ENCODE results near the gene ALPK3.
"Not testable (repeated sequence)": the region's sequence is repeated elsewhere in the genome, so short reads cannot be mapped to it uniquely, and the experiment has no call there.

Gene ALPK3

DNA sequence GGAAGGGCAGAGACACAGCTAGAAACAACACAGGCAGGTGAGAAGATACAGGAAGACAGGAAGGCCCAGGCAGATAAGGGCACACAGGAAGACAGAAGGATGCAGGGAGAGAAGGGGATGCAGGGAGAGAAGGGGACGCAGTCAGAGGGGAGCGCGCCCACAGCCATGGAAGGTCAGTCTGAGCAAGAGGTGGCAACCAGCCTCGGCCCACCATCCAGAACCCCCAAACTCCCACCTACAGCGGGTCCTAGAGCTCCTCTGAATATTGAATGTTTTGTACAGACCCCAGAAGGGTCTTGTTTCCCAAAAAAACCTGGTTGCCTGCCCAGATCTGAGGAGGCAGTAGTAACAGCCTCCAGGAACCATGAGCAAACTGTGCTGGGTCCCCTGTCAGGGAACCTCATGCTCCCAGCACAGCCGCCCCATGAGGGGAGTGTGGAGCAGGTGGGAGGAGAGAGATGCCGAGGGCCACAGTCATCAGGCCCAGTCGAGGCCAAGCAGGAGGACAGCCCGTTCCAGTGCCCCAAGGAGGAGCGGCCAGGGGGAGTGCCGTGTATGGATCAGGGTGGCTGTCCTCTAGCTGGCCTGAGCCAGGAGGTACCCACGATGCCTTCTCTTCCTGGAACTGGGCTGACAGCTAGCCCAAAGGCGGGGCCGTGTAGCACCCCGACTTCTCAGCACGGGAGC is 39.7 kb downstream of the ALPK3 start:
- no peak for DNase-seq

DNA sequence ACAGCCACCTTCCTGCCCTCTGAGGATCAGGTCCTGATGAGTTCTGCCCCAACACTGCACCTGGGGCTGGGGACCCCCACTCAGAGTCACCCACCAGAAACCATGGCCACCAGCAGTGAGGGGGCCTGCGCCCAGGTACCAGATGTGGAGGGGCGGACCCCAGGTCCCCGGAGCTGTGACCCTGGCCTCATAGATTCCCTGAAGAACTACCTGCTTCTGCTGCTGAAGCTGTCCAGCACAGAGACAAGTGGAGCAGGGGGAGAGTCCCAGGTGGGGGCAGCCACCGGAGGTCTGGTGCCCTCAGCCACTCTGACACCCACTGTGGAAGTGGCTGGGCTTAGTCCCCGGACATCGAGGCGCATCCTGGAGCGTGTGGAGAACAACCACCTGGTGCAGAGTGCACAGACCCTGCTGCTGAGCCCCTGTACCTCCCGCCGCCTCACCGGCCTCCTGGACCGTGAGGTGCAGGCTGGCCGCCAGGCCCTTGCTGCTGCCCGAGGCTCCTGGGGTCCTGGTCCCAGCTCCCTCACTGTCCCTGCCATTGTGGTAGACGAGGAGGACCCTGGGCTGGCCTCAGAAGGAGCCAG is 40.4 kb downstream of the ALPK3 start:
- no peak for DNase-seq

DNA sequence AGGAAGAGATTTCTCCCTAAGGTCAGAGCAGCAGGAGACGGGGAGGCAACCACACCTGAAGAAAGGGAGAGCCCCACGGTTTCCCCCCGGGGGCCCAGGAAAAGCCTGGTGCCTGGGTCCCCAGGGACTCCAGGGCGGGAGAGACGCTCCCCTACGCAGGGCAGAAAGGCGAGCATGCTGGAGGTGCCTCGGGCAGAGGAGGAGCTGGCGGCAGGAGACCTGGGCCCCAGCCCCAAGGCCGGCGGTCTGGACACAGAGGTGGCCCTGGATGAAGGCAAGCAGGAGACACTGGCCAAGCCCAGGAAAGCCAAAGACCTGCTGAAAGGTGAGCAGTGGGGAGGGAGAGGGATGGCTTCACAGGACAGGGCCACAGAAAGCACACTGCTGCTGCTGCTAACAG is 41.1 kb downstream of the ALPK3 start:
- no peak for DNase-seq

DNA sequence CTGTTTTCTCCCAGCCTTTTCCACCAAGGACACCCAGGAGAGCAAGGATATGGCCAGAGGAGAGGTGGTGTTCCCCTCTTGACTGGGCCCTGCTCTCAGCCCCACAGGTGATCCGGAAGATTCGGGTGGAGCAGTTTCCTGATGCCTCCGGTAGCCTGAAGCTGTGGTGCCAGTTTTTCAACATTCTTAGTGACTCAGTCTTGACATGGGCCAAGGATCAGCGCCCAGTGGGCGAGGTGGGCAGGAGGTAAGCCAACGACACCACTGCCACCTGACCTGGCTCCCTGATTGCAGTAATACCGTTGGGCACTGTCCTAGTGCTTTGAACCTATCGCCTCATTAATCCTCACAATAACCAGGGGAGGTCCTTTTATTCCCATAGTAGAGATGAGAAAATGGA is 42.0 kb downstream of the ALPK3 start:
- no peak for DNase-seq

DNA sequence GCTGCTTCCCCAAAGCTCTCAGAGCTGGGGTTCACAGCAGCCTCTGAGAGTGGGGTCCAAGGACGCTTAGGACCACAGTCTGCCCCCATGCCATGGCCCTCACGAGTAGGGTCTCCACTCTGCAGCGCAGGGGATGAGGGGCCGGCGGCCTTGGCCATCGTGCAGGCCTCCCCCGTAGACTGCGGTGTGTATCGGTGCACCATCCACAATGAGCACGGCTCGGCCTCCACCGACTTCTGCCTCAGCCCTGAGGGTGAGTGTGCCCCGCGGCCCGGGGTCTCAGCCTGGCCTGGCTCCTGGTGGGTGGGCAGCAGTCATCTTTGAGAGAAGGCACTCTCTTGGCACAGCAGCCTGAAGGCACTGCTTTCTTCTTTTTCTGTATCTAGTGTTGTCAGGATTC is 42.5 kb downstream of the ALPK3 start:
- no peak for DNase-seq

DNA sequence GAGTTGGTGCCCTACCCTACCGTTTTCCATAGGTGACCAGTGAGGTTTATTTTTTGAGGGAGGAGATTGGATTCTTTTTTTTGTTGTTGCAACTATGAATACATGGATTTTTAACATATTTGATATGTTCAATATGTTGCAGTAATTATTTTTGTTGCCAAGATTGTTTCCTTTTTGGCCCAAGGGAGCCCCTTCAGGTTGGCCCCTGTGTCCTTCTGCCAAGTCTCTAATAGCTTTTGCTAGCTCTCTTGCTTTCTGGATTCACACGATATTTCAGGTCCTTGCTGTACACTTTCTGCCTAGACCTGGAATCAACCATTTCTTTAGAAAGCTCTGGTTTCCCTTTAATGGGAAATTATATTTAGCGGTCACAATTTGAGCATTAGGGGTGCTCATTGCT is 44.6 kb downstream of the ALPK3 start:
- no peak for DNase-seq

DNA sequence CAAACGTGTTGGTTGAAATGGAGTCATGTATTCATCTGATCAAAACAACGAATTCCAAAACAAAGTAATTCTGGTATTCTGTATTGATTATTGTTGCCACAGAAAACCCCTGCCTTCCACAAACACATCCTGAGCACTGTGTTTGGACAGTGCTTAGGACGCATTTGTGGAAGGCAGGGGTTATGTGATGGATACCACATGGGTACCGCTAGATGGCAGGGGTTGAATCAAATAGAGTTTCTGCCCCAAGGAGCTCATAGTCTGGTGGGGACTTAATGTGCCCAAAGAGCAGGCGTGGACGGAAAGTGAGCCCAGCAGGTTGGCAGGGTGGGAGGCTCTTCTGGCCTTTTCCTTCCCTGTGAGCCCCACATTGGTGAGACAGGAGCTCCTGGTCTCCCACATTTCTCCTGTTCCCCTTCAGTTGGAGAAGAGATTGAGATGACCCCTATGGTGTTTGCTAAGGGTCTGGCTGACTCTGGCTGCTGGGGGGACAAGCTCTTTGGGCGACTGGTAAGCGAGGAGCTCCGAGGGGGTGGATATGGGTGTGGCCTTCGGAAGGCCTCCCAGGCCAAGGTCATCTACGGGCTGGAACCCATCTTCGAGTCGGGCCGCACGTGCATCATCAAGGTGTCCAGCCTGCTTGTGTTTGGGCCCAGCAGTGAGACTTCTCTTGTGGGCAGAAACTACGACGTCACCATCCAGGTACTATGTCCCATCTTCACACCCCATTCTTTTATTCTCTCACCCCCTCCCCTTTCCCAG is 45.2 kb downstream of the ALPK3 start:
- no peak for DNase-seq

DNA sequence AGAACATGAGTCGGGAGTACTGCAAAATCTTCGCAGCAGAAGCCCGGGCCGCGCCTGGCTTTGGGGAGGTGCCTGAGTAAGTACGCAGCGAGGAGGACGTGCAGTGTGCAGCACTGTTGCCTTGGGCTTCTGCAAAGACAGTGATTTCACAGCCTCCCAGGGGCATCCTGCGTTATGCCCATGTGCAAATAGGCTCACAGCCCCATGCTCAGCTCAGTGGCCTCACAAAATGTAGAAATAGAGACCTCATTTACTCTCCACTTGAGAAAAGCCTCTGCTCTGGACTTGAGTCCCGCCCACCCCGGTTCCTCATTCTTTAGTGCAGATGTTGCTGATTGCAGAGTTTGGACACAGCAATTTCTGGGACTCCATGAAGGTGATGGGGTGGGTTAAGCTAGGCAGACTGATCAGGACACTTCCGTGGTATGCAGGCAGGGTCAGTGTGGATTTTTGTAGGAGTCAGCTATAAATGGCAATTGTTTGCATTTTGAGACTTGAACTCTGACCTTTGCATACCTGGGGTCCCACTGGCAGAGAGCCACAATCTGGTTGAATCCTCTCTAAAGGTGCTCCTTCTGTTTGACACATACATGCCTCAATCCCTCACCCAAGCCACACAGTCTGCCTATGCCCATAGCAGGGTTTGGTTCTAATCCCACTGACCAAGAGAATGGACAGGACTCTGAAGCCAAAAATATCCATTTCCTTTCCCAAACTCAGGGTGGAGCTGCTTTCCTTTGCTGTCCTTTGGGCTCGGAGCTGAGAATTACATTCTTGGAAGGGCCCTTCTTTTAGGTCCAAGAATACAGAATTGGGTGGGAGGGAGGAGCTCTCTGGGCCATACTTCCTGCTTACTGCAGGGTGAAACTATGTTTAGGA is 46.6 kb downstream of the ALPK3 start:
- DNase-seq: no peak

DNA sequence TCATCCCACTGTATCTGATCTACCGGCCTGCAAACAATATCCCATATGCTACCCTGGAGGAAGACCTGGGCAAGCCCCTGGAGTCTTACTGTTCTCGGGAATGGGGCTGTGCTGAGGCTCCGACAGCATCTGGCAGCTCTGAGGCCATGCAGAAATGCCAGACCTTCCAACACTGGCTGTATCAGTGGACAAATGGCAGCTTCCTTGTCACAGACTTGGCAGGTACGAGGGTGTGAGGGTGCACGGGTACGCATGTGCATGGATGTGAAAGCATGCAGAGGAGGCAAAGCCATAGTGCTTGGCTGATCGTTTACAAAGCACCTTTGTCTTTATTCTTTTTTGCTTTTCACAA is 47.3 kb downstream of the ALPK3 start:
- no peak for DNase-seq

DNA sequence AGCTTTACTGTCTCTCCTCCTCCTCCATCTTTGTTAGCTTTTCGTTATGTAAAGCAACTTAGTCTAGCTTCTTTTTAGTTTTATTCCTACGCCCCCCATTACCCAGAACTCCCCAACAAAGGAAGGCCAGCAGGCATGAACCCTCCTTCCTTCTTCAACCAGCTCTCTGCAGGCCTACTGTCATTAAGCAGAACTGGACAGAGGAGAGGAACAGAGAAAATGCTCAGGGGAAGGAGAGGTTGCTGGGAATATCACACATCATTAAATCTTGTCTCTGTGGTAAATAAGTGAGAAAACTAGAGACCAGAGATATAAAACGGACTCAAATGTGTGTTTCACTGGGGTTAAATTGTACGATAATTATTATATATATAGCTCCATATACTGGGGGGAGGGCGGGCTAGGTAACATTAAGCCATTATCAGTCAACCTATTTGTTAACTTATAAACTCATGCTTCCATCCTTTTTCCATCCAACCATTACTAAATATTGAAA is 48.0 kb downstream of the ALPK3 start:
- DNase-seq: no peak

DNA sequence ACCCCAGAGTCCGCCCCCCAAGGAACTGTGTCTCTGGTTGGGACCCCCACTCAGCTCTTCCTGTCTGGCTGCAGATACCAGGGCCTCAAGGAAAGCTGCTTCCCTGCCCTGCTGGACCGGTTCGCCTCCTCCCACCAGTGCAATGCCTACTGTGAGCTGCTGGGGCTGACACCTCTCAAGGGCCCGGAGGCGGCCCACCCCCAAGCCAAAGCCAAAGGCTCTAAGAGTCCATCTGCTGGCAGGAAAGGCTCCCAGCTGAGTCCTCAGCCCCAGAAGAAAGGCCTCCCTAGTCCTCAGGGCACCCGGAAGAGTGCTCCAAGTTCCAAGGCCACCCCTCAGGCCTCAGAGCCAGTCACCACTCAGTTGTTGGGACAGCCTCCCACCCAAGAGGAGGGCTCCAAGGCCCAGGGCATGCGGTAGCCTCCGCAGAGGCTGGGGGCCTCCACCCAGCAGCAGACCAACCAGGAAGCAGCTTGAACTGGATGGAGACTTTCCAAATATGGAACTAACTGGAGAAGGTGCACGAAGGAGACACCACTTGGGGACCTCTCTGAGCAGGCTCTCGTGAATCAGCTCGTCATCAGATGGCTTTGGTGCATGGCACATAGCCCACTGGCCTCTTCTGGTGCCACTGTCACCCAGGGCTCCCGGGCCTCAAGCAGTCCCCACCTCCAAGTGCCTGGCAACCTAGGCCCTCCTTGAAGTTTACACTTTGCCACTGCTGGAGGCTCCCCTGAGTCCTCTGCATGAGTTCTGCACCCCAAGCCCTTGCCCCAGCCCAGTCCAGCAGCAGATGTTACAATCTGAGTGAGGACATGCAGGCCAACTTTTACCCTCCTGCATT is 51.1 kb downstream of the ALPK3 start:
- no peak for DNase-seq

DNA sequence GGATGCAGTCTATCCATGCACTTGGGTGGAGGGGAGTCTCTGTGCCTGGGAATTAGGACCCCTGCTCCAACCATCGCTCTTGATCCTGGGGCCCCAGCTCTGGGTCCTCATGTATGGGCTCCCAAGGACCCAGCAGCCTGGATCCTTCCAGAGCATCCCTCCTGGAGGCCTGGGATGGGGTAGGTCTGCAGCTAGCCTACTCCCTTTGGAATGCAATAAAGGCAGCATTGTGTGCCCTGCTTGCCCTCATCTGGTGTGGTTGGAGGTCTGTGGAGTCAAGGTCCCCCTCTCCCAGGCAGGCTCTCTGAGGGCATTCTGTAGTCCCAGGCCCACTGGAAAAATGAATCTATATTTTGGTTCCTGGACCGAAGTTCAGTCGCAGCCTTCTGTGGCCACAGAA is 52.4 kb downstream of the ALPK3 start:
- no peak for DNase-seq

DNA sequence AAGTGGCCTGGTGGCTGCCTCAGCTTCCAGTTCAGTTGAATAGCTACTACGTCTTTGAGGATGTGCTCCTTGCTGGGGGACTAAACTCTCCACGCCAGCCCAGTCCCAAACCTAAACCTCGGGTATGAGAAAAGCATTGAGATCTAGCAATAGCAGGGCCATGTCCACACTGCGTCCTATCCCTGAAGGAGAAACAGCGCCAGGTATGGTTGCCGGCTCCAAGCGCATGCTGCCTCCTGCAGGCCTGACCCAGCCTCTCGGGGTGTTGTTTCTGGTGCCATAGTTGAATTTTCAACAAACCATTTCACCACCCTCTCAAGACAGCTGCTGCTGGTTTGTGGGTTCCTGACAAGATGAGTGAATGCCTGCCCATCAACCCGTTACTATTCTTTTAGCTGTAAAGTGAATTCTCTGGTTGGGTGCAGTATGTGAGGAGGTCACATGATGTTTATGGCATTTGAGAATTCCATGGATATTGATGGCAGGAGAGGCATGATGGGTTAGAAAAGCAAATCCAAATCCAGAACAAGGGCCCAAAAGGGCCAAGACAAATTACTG is 54.4 kb downstream of the ALPK3 start:
- no peak for DNase-seq

DNA sequence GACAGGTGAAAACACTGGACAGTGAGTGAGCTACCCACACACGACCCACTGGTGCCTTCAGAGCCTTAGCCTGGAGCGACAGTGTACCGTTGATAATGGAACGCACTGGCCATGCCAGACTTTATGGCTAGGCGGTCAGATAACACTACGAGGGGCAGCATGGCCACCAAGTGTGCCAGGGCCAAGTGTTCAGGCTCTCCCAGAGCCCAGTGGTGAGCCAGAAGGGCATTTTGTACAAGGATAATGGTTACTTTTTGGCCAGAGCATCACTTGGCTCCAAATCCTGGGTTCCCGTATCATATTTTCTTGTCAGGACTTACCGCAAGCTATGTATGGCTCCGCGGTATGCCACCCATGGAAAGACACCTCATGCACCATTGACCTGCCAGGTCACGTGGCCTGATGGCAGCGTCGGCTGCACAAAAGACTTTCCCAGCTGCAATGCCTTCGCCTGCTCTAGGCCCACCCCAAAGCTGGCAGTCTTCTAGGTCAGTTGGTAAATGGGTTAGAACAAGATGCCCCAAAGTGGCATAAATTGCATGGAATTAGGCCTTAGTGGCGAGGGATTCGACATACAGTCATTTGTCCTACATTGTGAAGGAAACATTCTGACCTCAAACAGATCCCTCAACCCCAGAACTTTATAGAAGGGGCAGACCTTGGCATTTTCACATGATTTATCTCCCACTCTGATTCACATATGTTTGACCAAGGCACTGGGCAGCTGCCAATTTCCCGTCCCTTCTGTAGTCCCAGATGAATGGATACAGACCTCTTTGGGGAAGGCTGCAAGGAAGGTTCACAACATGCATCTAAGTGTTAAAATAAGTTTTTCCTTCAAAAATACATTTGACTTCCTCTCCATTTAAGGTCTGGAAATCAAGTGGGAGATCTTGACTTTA is 55.1 kb downstream of the ALPK3 start:
- no peak for DNase-seq

DNA sequence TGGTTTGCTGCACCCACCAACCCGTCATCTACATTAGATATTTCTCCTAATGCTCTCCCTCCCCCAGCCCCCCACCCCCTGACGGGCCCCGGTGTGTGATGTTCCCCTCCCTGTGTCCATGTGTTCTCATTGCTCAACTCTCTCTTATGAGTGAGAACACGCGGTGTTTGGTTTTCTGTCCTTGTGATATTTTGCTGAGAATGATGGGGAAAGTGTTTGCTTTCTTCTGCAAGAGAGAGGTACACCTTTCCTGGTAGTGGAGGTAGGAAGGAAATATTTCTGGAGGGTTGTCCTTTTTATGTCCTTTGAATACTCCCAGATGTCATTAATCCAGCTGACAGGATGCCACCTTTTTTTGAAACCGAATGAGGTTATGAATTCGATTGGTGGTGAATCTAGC is 56.8 kb downstream of the ALPK3 start:
- no peak for DNase-seq

DNA sequence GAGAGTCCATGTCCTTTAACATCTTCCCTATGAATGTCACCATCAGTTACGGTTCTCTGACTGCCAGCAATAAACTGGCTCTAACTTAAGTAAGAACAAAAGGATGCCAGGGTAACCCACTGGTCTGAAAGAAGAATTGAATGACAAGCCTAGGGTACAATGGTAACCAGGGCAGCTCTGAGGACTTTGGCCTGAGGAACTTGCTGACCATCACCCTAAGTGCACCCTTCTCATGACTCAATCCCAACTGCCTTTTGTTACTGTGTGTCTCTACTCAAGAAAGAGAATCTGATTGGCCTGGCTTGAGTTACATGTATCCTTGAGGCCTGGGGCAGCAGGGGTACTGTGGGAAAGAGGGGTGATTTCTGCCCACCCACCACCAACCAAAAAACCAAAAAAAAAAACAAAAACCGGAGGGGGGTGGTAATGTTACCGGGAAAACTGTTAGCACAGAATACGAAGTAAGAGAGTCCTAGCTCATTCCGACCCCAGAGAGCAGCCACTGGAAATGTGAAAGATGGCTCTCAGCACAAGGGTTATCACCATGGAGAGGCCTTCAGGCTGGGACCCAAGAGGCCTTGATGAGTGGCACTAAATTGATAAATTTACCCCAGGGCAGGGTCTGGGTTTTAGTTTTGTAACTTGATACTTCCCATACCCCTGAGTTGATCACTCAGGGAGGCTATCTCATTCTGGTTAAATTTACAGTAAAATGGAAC is 58.0 kb downstream of the ALPK3 start:
- DNase-seq: no peak

DNA sequence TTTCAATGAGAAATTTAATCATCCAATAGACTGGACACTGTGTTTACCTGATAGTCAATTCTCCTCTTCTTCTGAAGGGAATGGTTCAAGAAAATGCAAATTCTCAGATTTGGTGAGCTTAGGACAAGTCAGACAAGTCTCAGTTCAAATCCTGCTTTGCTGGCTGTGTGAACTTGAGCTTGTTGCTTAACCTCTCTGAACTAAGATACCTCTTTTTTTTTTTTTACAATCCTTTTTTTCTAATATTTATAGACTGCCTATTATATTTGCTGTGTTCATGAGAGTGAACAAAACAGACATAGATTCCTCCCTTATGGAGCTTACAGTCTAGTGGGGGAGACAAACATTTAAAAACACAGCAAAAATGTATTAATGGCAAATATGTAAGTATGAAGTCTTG is 59.1 kb downstream of the ALPK3 start:
- no peak for DNase-seq

DNA sequence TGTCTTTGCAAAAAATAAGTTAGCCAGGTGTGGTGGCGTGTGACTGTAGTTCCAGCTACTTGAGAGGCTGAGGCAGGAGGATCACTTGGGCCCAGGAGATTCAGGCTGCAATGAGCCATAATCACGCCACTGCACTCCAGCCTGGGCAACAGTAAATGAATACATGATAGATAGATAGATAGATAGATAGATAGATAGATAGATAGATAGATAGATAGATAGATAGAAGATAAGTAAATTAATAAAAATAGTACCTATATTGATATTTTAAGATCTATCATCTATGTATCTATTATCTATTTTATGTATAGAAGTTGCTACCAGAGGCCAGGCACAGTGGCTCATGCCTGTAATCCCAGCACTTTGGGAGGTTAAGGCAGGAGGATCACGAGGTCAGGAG is 60.5 kb downstream of the ALPK3 start:
- not testable (repeated sequence) for DNase-seq

DNA sequence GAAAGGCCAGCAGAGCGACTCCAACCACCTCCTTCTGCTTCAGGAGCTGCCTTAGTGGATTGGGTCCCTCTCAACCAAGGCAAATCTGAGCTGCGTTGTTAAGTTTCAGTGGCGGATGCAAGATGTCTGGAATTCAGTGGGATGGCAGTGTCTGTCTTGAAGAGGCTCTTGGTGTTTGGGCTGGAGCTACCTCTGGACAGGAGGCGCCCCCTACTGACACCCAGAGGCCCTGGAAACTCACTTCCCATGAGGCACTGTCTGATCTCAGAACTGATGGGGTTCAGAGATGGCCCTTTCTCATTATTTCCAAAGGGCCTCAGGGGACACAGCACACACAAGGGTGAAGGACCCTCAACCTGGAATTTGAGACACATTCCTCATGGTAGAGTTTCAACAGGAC is 61.3 kb downstream of the ALPK3 start:
- peak; percentile 14 for DNase-seq

DNA sequence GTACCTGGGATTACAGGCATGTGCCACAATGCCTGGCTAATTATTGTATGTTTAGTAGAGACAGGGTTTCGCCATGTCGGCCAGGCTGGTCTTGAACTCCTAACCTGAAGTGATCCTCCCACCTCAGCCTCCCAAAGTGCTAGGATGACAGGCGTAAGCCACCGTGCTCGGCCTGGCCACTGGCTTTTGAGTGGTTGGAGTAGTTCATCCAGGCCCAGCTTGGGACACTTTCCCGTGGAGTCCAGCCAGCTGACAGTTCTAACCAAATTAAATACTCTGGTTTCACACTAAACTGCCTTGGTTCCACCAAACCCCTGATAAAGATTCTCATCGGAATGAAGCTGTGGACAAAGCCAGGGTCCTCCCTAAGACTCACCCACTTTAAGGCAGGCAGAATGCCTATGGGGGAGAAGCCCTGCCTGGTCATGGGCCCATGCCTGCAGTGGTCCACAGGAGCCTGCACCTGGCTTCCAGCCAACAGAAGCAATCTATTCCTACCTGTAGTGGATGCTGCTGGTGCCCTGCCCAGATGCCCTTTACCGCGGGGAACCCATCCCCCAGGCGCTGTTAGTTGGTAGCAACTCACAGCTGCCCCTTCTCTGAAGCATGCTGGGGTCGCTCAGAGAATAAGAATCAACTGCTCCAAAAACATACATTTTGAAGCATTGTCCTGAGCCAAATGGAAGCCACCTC is 62.1 kb downstream of the ALPK3 start:
- DNase-seq: no peak

Measured in NCI-H774 (cell line).